GM18907 (cell line): ENCODE results near the gene SPTBN1.
"Not testable (repeated sequence)": the region's sequence is repeated elsewhere in the genome, so short reads cannot be mapped to it uniquely, and the experiment has no call there.

ENCODE experiments used
- ATAC-seq: cut with Tn5 transposase; IDR thresholded peaks from one replicate; pipeline ENCODE4 v1.9.1; 2021; ENCODE audit warnings: mild to moderate bottlenecking, moderate library complexity; ENCODE audit not compliant: unreplicated experiment

The SPTBN1 gene

GRCh38 chr2:54685263-54685775 is 229.2 kb downstream of the SPTBN1 start:
- ATAC-seq, result no peak

GRCh38 chr2:54687595-54688152 is 231.5 kb downstream of the SPTBN1 start:
- no peak for ATAC-seq

GRCh38 chr2:54691445-54692135 is 235.5 kb downstream of the SPTBN1 start:
- no peak for ATAC-seq

- no peak for ATAC-seq
Observed at GRCh38 chr2:54692556-54692955, 236.4 kb downstream of the SPTBN1 start.

GRCh38 chr2:54695378-54695777 is 239.3 kb downstream of the SPTBN1 start:
- no peak for ATAC-seq

- ATAC-seq, result no peak
Observed at GRCh38 chr2:54697934-54698333, 241.8 kb downstream of the SPTBN1 start.

GRCh38 chr2:54698926-54699325 is 242.8 kb downstream of the SPTBN1 start:
- ATAC-seq, result not testable (repeated sequence)

GRCh38 chr2:54699665-54700064 is 243.5 kb downstream of the SPTBN1 start:
- no peak for ATAC-seq

GRCh38 chr2:54701029-54701428 is 244.9 kb downstream of the SPTBN1 start:
- ATAC-seq, result no peak

- ATAC-seq, result no peak
Observed at GRCh38 chr2:54704238-54704637, 248.1 kb downstream of the SPTBN1 start.

GRCh38 chr2:54704688-54705605 is 248.8 kb downstream of the SPTBN1 start:
- ATAC-seq, result peak; percentile 63

- no peak for ATAC-seq
Observed at GRCh38 chr2:54706622-54707021, 250.5 kb downstream of the SPTBN1 start.

- no peak for ATAC-seq
Observed at GRCh38 chr2:54708584-54709335, 252.6 kb downstream of the SPTBN1 start.

- ATAC-seq, result no peak
Observed at GRCh38 chr2:54709336-54709809, 253.2 kb downstream of the SPTBN1 start.

GRCh38 chr2:54710216-54710615 is 254.1 kb downstream of the SPTBN1 start:
- ATAC-seq, result no peak

- no peak for ATAC-seq
Observed at GRCh38 chr2:54712516-54712915, 256.4 kb downstream of the SPTBN1 start.

GRCh38 chr2:54714996-54715395 is 258.9 kb downstream of the SPTBN1 start:
- no peak for ATAC-seq

GRCh38 chr2:54716375-54716774 is 260.2 kb downstream of the SPTBN1 start:
- no peak for ATAC-seq

GRCh38 chr2:54720563-54720962 is 264.4 kb downstream of the SPTBN1 start:
- no peak for ATAC-seq
